A673 (cell line): Measurements from ENCODE around the gene BMP5.

ENCODE experiments used
- CTCF ChIP-seq: fragments of 300-800, 200-600 bp; sonication (generic); conservative IDR thresholded peaks from 2 replicates; pipeline ENCODE4 v1.5.1; 2017; ENCODE audit warnings: low read depth, mild to moderate bottlenecking, antibody characterized with exemption, low read length, moderate library complexity, mixed read lengths
- EZH2 ChIP-seq: fragments of 200-600 bp; sonication (generic); IDR thresholded peaks from 2 replicates; pipeline ENCODE4 v1.6.1; 2017; ENCODE audit warnings: borderline replicate concordance, low read depth, mild to moderate bottlenecking, mixed read lengths, antibody characterized with exemption, low read length; ENCODE audit not compliant: poor library complexity, severe bottlenecking

- TF ChIP-seq CTCF = no peak
- TF ChIP-seq EZH2 = no peak
These were observed 97.9 kb downstream of the BMP5 start for GRCh38 chr6:55777469-55777868.
